CD14-positive monocyte (primary cell): ENCODE measurements around the gene BAIAP3. TPM values are rescaled to one million over a fixed set of nuclear protein-coding genes. Genes with fewer than 3 reads are reported as not detected.
A peak's percentile ranks its signal among the peaks of the same experiment; 100 is the strongest.

Experiments
- DNase-seq, 3 donors: peaks; one replicate each; pipeline ENCODE4 v3.0.0-alpha.2; 2011 to 2022
- H2AFZ ChIP-seq: 2 replicates; pipeline ENCODE4 v1.6.0; 2012; ENCODE audit warnings: mild to moderate bottlenecking, low read depth, low read length, inconsistent platforms; ENCODE audit not compliant: insufficient read depth, poor library complexity, severe bottlenecking
- H3K27ac ChIP-seq, 2 donors: 1 replicate in 1 of 2; 2 replicates in 1 of 2; pipeline ENCODE4 v1.5.1; 2012 to 2013; ENCODE audit warnings: low read length in 2 of 2, control low read depth in 1 of 2, inconsistent platforms in 1 of 2, low read depth in 1 of 2, mild to moderate bottlenecking in 1 of 2
- H3K27me3 ChIP-seq, 2 donors: one replicate each; pipeline versions ENCODE4 v1.6.0 to v1.6.1; 2011 to 2013; ENCODE audit warnings: low read length in 2 of 2; ENCODE audit not compliant: control insufficient read depth in 2 of 2, insufficient read depth in 2 of 2
- H3K36me3 ChIP-seq, 2 donors: replicated peaks in 1 of 2; 1 replicate in 1 of 2; 2 replicates in 1 of 2; pipeline versions ENCODE4 v1.5.1 to v1.6.1; 2012 to 2013; ENCODE audit warnings: low read length in 2 of 2, control low read depth in 1 of 2, inconsistent platforms in 1 of 2, mild to moderate bottlenecking in 1 of 2; ENCODE audit not compliant: insufficient read depth in 2 of 2, control insufficient read depth in 1 of 2
- H3K4me1 ChIP-seq, 2 donors: 1 replicate in 1 of 2; 2 replicates in 1 of 2; pipeline versions ENCODE4 v1.5.1 to v1.6.1; 2012 to 2013; ENCODE audit warnings: low read length in 2 of 2, control low read depth in 1 of 2, inconsistent platforms in 1 of 2, mild to moderate bottlenecking in 1 of 2, moderate library complexity in 1 of 2; ENCODE audit not compliant: insufficient read depth in 2 of 2, control insufficient read depth in 1 of 2
- H3K4me2 ChIP-seq: replicated peaks from 2 replicates; pipeline ENCODE3; 2012; ENCODE audit warnings: low read length, moderate library complexity, mild to moderate bottlenecking; ENCODE audit not compliant: poor library complexity, severe bottlenecking; ENCODE audit errors: extremely low read depth
- H3K4me3 ChIP-seq, 3 experiments: fragments of 200-600 bp in 1 of 3; sonication (generic) in 1 of 3; replicated peaks in 1 of 3; 1 replicate in 2 of 3; 2 replicates in 1 of 3; pipeline ENCODE4 v1.5.1; 2011 to 2013; ENCODE audit warnings: low read length in 3 of 3, mild to moderate bottlenecking in 3 of 3, control low read depth in 2 of 3, low read depth in 2 of 3, inconsistent platforms in 1 of 3, moderate library complexity in 1 of 3
- H3K79me2 ChIP-seq: 2 replicates; pipeline ENCODE4 v1.6.0; 2012; ENCODE audit warnings: mild to moderate bottlenecking, control low read depth, inconsistent platforms, low read length, moderate library complexity; ENCODE audit not compliant: insufficient read depth
- H3K9ac ChIP-seq: 2 replicates; pipeline ENCODE4 v1.6.0; 2017; ENCODE audit warnings: low read length, mild to moderate bottlenecking; ENCODE audit not compliant: insufficient read depth, poor library complexity, severe bottlenecking
- H3K9me3 ChIP-seq, 2 donors: replicated peaks in 1 of 2; 1 replicate in 1 of 2; 2 replicates in 1 of 2; pipeline versions ENCODE4 v1.5.1 to v1.6.1; 2012 to 2013; ENCODE audit warnings: low read length in 2 of 2, control low read depth in 1 of 2; ENCODE audit not compliant: control insufficient read depth in 1 of 2, insufficient read depth in 1 of 2
- H4K20me1 ChIP-seq: 2 replicates; pipeline ENCODE4 v1.6.0; 2012; ENCODE audit warnings: mild to moderate bottlenecking, low read length, control low read depth, moderate library complexity; ENCODE audit not compliant: insufficient read depth
- H3K27ac Mint-ChIP-seq, 7 donors: one replicate each; pipeline ENCODE4 v1.8.0; 2020; ENCODE audit warnings: mild to moderate bottlenecking in 7 of 7, mixed read lengths in 7 of 7, moderate library complexity in 6 of 7, inconsistent platforms in 2 of 7
- H3K27me3 Mint-ChIP-seq, 3 donors: one replicate each; pipeline ENCODE4 v1.8.0; 2021 to 2022; ENCODE audit warnings: low read depth in 3 of 3, mild to moderate bottlenecking in 3 of 3, mixed read lengths in 3 of 3, moderate library complexity in 3 of 3, inconsistent platforms in 1 of 3
- H3K36me3 Mint-ChIP-seq, 2 donors: one replicate each; pipeline ENCODE4 v1.8.0; 2020; ENCODE audit warnings: mixed read lengths in 2 of 2, inconsistent platforms in 1 of 2, mild to moderate bottlenecking in 1 of 2
- H3K4me1 Mint-ChIP-seq: one replicate; pipeline ENCODE4 v1.8.0; 2020; ENCODE audit warnings: mild to moderate bottlenecking, mixed read lengths
- H3K4me3 Mint-ChIP-seq, 2 donors: one replicate each; pipeline ENCODE4 v1.8.0; 2020; ENCODE audit warnings: mild to moderate bottlenecking in 2 of 2, mixed read lengths in 2 of 2, moderate library complexity in 1 of 2
- H3K9me3 Mint-ChIP-seq, 7 donors: one replicate each; pipeline ENCODE4 v1.8.0; 2020 to 2022; ENCODE audit warnings: mixed read lengths in 7 of 7, mild to moderate bottlenecking in 6 of 7, moderate library complexity in 6 of 7, inconsistent platforms in 2 of 7
- WGBS: methylation state at CpG from one replicate; pipeline ENCODE4 v1.1.5; 2013; ENCODE audit warnings: missing lambda C conversion rate; ENCODE audit not compliant: insufficient coverage; 5-methylcytosine and 5-hydroxymethylcytosine counted together
- intact Hi-C, 2 donors: fragments of 100-400 bp; cut with micrococcal nuclease; formaldehyde crosslinking; loops; one replicate each; pipeline versions ENCODE4 v1.15.0 to v1.15.1; 2023
- polyA plus RNA-seq, 3 donors: library from polyadenylated mRNA; depleted of rRNA in 1 of 3; unstranded in 2 of 3; stranded (reverse) in 1 of 3; fragments of 300-500 nt in 2 of 3; fragments of >200 nt in 1 of 3; fragmentation: Illumina TruSeq in 2 of 3; gene quantifications; 1 replicate in 2 of 3; 2 replicates in 1 of 3; pipeline ENCODE4 v1.2.3, GENCODE V29; 2012 to 2021
- TF ChIP-seq, protein P1 (sequence below): fragments of 200-600 bp; IDR thresholded peaks from one replicate; pipeline ENCODE4 v1.8.0; 2022; ENCODE audit warnings: antibody characterized with exemption, mild to moderate bottlenecking

The BAIAP3 gene
- polyA plus RNA-seq, 3 donors = 1.0 TPM; not detected in 2

DNA sequence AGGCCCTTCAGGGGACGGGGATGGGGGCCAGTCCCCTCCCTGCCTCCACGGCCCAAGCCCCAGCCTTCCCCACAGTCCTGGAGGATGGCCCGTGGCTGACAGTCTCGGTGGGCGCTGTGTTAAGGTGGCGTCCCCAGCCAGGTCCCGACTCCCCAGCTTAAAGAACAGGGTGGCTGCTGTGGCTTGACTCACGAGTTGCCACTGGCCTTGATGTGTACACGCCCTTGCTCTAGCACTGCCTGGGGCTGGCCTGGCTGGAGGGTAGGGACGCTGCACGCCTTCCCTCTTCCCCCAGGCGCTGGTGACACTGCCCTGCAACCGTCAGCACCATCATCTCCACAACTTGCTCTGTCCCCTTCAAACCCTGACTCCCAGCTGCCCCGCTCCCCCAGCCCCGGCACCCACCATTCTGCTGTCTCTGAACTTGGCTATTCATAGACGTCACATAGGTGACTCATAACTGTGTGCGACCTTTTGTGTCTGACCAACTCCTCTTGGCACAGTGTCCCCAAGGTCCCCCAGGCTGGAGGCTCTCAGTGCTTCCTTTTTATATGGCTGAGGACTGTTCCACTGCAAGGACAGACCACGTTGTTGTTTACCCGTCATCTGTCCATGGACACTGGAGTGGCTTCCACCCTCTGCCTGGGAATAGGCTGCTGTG is 24.6 kb downstream of the BAIAP3 start:
- Histone ChIP-seq H3K9ac (peak overlapping the region; percentile 21), H3K36me3 (peaks cover 29 to 41% of the 10 kb centered on the region in 2 donors), H3K4me1 (peaks cover 3 to 10% of the 10 kb centered on the region in 2 donors), H3K4me2 (no peak overlapping the region), H2AFZ (no peak overlapping the region), H3K27me3 (no peaks in the 10 kb centered on the region), H3K79me2 (peaks cover 87% of the 10 kb centered on the region), H3K27ac (no peak overlapping the region), H4K20me1 (peaks cover 100% of the 10 kb centered on the region), H3K9me3 (no peaks in the 10 kb centered on the region), H3K4me3 (no peak overlapping the region)
- no peak for DNase-seq
- TF ChIP-seq, protein P1, sequence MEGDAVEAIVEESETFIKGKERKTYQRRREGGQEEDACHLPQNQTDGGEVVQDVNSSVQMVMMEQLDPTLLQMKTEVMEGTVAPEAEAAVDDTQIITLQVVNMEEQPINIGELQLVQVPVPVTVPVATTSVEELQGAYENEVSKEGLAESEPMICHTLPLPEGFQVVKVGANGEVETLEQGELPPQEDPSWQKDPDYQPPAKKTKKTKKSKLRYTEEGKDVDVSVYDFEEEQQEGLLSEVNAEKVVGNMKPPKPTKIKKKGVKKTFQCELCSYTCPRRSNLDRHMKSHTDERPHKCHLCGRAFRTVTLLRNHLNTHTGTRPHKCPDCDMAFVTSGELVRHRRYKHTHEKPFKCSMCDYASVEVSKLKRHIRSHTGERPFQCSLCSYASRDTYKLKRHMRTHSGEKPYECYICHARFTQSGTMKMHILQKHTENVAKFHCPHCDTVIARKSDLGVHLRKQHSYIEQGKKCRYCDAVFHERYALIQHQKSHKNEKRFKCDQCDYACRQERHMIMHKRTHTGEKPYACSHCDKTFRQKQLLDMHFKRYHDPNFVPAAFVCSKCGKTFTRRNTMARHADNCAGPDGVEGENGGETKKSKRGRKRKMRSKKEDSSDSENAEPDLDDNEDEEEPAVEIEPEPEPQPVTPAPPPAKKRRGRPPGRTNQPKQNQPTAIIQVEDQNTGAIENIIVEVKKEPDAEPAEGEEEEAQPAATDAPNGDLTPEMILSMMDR = no peak
- Mint-ChIP-seq H3K36me3 (peaks cover 32 to 57% of the 10 kb centered on the region in 2 donors), H3K27ac (peak overlapping the region in 3 of 7 donors; percentile 8 to 88 (median 73)), H3K4me1 (peaks cover 17% of the 10 kb centered on the region), H3K9me3 (peaks cover 0 to 4% (median 0%) of the 10 kb centered on the region in 7 donors), H3K4me3 (no peak overlapping the region), H3K27me3 (no peaks in the 10 kb centered on the region)
- 91% methylated on average over 19 of the region's 19 CpGs for WGBS
- intact Hi-C loops = loop anchor here in 1 of 2 donors (10.0 kb wide), 1 partner anchor 57 kb away; the partner anchor contains the start of gene UNKL

DNA sequence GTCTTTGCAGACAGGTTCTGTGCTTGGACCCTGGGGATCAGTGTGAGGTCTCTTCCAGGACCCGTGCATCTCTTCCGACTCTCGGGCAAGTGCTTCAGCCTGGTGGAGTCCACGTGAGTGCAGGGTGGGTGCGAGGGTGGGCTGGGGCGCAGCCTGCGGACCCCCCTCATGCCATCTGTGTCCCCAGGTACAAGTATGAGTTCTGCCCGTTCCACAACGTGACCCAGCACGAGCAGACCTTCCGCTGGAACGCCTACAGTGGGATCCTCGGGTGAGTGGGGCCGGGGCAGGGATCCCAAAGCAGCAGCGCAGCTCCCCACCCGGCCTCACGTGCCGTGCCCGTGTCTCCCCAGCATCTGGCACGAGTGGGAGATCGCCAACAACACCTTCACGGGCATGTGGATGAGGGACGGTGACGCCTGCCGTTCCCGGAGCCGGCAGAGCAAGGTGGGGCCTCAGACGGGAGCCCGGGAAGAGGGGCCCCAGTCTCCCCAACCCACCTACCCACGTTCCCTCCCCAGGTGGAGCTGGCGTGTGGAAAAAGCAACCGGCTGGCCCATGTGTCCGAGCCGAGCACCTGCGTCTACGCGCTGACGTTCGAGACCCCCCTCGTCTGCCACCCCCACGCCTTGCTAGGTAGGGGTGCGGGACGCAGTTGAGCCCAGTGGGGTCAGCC is 28.4 kb downstream of the BAIAP3 start:
- peaks cover 62 to 78% of the 10 kb centered on the region in 2 donors for H3K36me3 ChIP-seq

More for the DNA sequence above, 28.4 kb downstream of the BAIAP3 start:
- 97% methylated on average over 31 of the region's 43 CpGs for WGBS
- Histone ChIP-seq H3K4me2 (no peak overlapping the region), H4K20me1 (peaks cover 98% of the 10 kb centered on the region), H2AFZ (no peak overlapping the region), H3K79me2 (peaks cover 50% of the 10 kb centered on the region), H3K9me3 (no peaks in the 10 kb centered on the region), H3K27me3 (no peaks in the 10 kb centered on the region), H3K27ac (no peak overlapping the region), H3K9ac (no peak overlapping the region), H3K4me3 (no peak overlapping the region), H3K4me1 (no peaks in the 10 kb centered on the region)
- peak overlapping the region in 1 of 7 donors; percentile 44 for H3K27ac Mint-ChIP-seq
- TF ChIP-seq, protein P1 = no peak
- H3K9me3 Mint-ChIP-seq = no peaks in the 10 kb centered on the region
- H3K27me3 Mint-ChIP-seq = peaks cover 0 to 1% (median 0%) of the 10 kb centered on the region in 3 donors
- intact Hi-C loops = no loop called here
- peaks cover 2% of the 10 kb centered on the region for H3K4me1 Mint-ChIP-seq
- peaks cover 51 to 85% of the 10 kb centered on the region in 2 donors for H3K36me3 Mint-ChIP-seq
- DNase-seq = no peak
- no peak overlapping the region for H3K4me3 Mint-ChIP-seq
